HepG2 (cell line): ENCODE measurements around the gene SPI1. TPM values are rescaled to one million over a fixed set of nuclear protein-coding genes. Genes with fewer than 3 reads are reported as not detected.
A peak's percentile ranks its signal among the peaks of the same experiment; 100 is the strongest.

ENCODE experiments used
- AHDC1 ChIP-seq: sonication (generic); formaldehyde crosslinking; IDR thresholded peaks from 2 replicates; pipeline ENCODE4 v1.5.1; 2020; ENCODE audit warnings: mild to moderate bottlenecking, missing genetic modification reagents, borderline replicate concordance
- ARNT2 ChIP-seq: sonication (generic); formaldehyde crosslinking; IDR thresholded peaks from 2 replicates; pipeline ENCODE4 v1.8.0; 2022; ENCODE audit warnings: mild to moderate bottlenecking, low read depth, missing genetic modification reagents, moderate library complexity
- CCDC6 ChIP-seq: sonication (generic); formaldehyde crosslinking; IDR thresholded peaks from 2 replicates; pipeline ENCODE4 v1.8.1; 2022; ENCODE audit warnings: mild to moderate bottlenecking, missing genetic modification reagents, moderate library complexity
- E2F5 ChIP-seq: sonication (generic); formaldehyde crosslinking; conservative IDR thresholded peaks from 2 replicates; pipeline ENCODE4 v1.4.0; 2020; ENCODE audit warnings: missing genetic modification reagents
- HDAC6 ChIP-seq: fragments of 200-600 bp; sonication (generic); IDR thresholded peaks from 2 replicates; pipeline ENCODE4 v1.7.0; 2017; ENCODE audit warnings: mild to moderate bottlenecking, antibody characterized with exemption, low read length, low read depth
- HOXA3 ChIP-seq: sonication (generic); formaldehyde crosslinking; IDR thresholded peaks from 2 replicates; pipeline ENCODE4 v1.5.0; 2020; ENCODE audit warnings: missing genetic modification reagents
- KLF6 ChIP-seq: IDR thresholded peaks from 2 replicates; pipeline ENCODE4 v1.8.0; 2016; ENCODE audit warnings: missing biosample characterization, missing genetic modification reagents
- LBX2 ChIP-seq: sonication (generic); formaldehyde crosslinking; IDR thresholded peaks from 2 replicates; pipeline ENCODE4 v1.5.0; 2020; ENCODE audit warnings: missing genetic modification reagents, mild to moderate bottlenecking, borderline replicate concordance
- MAFF ChIP-seq: IDR thresholded peaks from 2 replicates; pipeline ENCODE4 v1.6.1; 2011; ENCODE audit warnings: low read depth, low read length, improper control_type of control experiment
- MAFK ChIP-seq, 2 experiments: IDR thresholded peaks in 1 of 2; conservative IDR thresholded peaks in 1 of 2; 2 replicates each; pipeline ENCODE4 v1.6.1; 2011; ENCODE audit warnings: improper control_type of control experiment in 2 of 2, low read length in 2 of 2
- MEIS2 ChIP-seq: sonication (generic); formaldehyde crosslinking; IDR thresholded peaks from 2 replicates; pipeline ENCODE4 v1.9.0; 2021; ENCODE audit warnings: mild to moderate bottlenecking, missing genetic modification reagents
- NAIF1 ChIP-seq: sonication (generic); formaldehyde crosslinking; IDR thresholded peaks from 2 replicates; pipeline ENCODE4 v1.5.0; 2020; ENCODE audit warnings: mild to moderate bottlenecking, missing genetic modification reagents, borderline replicate concordance
- PAX8 ChIP-seq: sonication (generic); formaldehyde crosslinking; IDR thresholded peaks from 2 replicates; pipeline ENCODE4 v1.8.0; 2022; ENCODE audit warnings: mild to moderate bottlenecking, missing genetic modification reagents, borderline replicate concordance
- PCBP1 ChIP-seq: fragments of 200-400 bp; formaldehyde crosslinking; IDR thresholded peaks from 2 replicates; pipeline ENCODE4 v1.6.1; 2017; ENCODE audit warnings: mild to moderate bottlenecking, low read depth, low read length, borderline replicate concordance
- POLR2AphosphoS5 ChIP-seq: IDR thresholded peaks from 2 replicates; pipeline ENCODE4 v1.6.1; 2012; ENCODE audit warnings: low read depth, low read length
- ZBTB25 ChIP-seq: IDR thresholded peaks from 2 replicates; pipeline ENCODE4 v1.6.1; 2018; ENCODE audit warnings: missing genetic modification reagents
- ZBTB33 ChIP-seq: sonication (generic); formaldehyde crosslinking; IDR thresholded peaks from 2 replicates; pipeline ENCODE4 v1.4.0; 2020; ENCODE audit warnings: missing genetic modification reagents
- ZNF205 ChIP-seq: IDR thresholded peaks from 2 replicates; pipeline ENCODE4 v1.6.1; 2018; ENCODE audit warnings: missing biosample characterization, missing genetic modification reagents
- ZNF781 ChIP-seq: sonication (generic); formaldehyde crosslinking; IDR thresholded peaks from 2 replicates; pipeline ENCODE4 v1.5.1; 2020; ENCODE audit warnings: borderline replicate concordance, mild to moderate bottlenecking, missing genetic modification reagents; ENCODE audit errors: not compliant biosample characterization
- polyA plus RNA-seq, 8 experiments: library from polyadenylated mRNA; depleted of rRNA in 3 of 8; stranded (reverse) in 7 of 8; unstranded in 1 of 8; fragments of >200 nt; fragmentation: Illumina TruSeq in 4 of 8; extraction: Trizol in 4 of 8; gene quantifications; 2 replicates each; pipeline versions ENCODE4 v1.2.1 to v1.2.3, GENCODE V29; 2011 to 2016; ENCODE audit warnings: low read depth in 4 of 8, missing spikeins in 1 of 8, mixed read lengths in 1 of 8; ENCODE audit not compliant: insufficient read depth in 1 of 8
- total RNA-seq, 5 experiments: library from RNA; depleted of rRNA; stranded (reverse); fragments of >200 nt; fragmentation: Illumina TruSeq; extraction: Trizol; gene quantifications; 2 replicates each; pipeline ENCODE4 v1.2.3, GENCODE V29; 2016; ENCODE audit warnings: low read depth in 1 of 5

SPI1 gene
- total and polyA plus RNA-seq, 2 of the 13 experiments (the other 11 are each of a cell fraction or from before 2014, with no cell fraction given) = not detected

- TF ChIP-seq HOXA3 (CRISPR knock-in tag) (peak; percentile 94), POLR2AphosphoS5 (peak; percentile 67), ARNT2 (CRISPR knock-in tag) (peak; percentile 80), PAX8 (CRISPR knock-in tag) (0 out of 2 replicates have a peak, but pooled peaks have one; percentile 19), MEIS2 (CRISPR knock-in tag) (no peak), ZBTB33 (CRISPR knock-in tag) (peak; percentile 75), LBX2 (CRISPR knock-in tag) (no peak; the same call in 1 of the 2 replicates), PCBP1 (no peak), CCDC6 (CRISPR knock-in tag) (peak; percentile 95), MAFF (no peak), NAIF1 (CRISPR knock-in tag) (no peak), KLF6 (CRISPR knock-in tag) (peak; percentile 78), AHDC1 (peak; percentile 69; the same call in 1 of the 2 replicates), E2F5 (0 out of 2 replicates have a peak, but pooled peaks have one; percentile 57), ZNF781 (no peak), HDAC6 (no peak), ZNF205 (CRISPR knock-in tag) (no peak), ZBTB25 (CRISPR knock-in tag) (peak; percentile 99), MAFK (conservative IDR thresholded peaks at IDR 0.05 in 1 of 2, IDR thresholded peaks at IDR 0.05 in 1 of 2; ENCODE audit: low read length in 2 of 2) (no peak)
These were observed 29.6 kb upstream of the SPI1 start, which contains the start of gene SLC39A13 (continued) for GRCh38 chr11:47407746-47408590.
